Fibroblast of mammary gland (primary cell): ENCODE measurements around the gene VTI1A.

Source experiments
- DNase-seq: peaks from one replicate; pipeline ENCODE4 v3.0.0-alpha.2; 2010; ENCODE audit warnings: low read depth
- H3K4me3 ChIP-seq: 2 replicates; pipeline ENCODE4 v1.5.1; 2011; ENCODE audit warnings: low read depth, mild to moderate bottlenecking, low read length, moderate library complexity; ENCODE audit not compliant: control insufficient read depth
- TF ChIP-seq, protein P1 (sequence below): conservative IDR thresholded peaks from 2 replicates; pipeline ENCODE4 v1.5.1; 2011; ENCODE audit warnings: low read depth, low read length, inconsistent platforms; ENCODE audit not compliant: control insufficient read depth, insufficient read depth

VTI1A gene

DNA sequence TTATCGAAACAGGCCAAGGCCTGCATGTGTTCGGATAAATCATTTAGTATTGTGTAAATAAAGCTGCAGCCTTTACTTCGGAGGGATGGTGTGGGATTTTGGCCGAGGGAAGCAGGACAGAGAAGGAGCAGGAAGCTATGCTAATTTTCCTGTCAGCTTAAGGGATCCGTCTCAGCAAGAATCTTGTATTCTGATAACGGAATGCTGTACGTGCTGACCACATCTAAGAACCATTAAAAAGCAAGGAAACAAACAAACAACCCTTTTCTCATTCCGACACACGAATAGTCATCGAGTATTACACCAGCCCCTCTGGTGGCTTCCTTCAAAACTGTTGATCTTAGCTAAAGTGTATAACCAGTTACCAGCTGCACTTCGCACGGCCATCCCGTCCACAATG is 369.9 kb downstream of the VTI1A start:
- no peak for DNase-seq
- TF ChIP-seq, protein P1, sequence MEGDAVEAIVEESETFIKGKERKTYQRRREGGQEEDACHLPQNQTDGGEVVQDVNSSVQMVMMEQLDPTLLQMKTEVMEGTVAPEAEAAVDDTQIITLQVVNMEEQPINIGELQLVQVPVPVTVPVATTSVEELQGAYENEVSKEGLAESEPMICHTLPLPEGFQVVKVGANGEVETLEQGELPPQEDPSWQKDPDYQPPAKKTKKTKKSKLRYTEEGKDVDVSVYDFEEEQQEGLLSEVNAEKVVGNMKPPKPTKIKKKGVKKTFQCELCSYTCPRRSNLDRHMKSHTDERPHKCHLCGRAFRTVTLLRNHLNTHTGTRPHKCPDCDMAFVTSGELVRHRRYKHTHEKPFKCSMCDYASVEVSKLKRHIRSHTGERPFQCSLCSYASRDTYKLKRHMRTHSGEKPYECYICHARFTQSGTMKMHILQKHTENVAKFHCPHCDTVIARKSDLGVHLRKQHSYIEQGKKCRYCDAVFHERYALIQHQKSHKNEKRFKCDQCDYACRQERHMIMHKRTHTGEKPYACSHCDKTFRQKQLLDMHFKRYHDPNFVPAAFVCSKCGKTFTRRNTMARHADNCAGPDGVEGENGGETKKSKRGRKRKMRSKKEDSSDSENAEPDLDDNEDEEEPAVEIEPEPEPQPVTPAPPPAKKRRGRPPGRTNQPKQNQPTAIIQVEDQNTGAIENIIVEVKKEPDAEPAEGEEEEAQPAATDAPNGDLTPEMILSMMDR: no peak
- no peak overlapping the region for H3K4me3 ChIP-seq

DNA sequence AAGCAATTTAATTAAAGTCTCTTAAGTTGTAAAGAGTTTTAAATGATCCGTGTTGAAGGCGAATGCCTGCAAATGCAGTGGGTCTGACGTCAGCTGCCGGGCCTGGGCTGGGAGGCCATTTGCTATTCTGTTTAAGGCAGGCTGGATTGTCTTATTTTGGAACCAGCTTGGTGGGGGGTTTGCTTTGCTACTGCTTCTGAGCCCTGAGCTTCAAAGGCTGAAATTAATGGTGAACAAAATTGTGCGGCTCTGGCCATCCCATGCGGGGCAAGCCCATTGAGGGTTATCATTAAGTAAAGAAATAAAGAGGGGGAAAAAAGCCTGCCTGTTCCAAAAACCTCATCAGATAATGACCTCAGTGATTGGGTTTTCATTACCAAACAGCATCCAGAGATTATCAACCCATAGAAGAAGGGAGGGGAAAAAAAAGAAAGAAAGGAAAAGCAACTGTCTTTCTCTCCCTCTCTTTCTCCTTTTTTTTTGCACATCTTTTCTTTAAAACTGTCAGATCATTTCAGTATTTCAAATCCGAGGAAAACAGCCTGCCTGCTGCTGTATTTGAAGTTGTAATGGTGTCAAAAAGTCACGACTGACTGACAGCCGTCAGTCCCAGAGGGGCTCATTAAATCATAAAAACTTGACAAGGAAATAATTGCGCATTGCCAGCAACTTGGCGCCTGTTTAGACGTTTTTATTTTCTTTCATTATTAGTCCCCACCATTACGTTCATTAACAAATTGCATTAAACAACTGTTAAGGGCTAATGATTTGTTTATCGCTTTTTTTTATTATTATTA is 371.2 kb downstream of the VTI1A start:
- no peak overlapping the region for H3K4me3 ChIP-seq
- TF ChIP-seq, protein P1: no peak
- DNase-seq: no peak

DNA sequence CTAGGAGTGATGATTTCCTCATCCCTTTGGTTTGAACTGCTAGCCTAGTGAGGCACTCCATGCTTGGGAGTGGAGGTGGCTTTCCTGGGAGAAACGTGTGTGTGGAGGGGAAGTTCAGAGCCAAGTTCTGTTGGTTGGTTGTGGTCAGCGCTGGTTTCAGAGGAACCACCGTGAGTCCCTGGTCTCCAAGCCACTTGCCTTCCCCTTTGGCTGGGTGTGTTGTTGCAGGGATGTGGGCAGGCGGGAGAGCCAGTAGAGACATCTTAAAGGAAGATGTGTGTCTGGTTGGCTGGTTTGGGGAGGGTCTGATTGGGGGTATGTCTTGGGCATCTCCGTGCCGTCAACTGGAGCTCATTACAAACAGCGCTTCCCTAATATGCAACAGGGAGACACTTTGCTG is 372.2 kb downstream of the VTI1A start:
- TF ChIP-seq, protein P1: no peak
- no peak for DNase-seq
- no peak overlapping the region for H3K4me3 ChIP-seq

DNA sequence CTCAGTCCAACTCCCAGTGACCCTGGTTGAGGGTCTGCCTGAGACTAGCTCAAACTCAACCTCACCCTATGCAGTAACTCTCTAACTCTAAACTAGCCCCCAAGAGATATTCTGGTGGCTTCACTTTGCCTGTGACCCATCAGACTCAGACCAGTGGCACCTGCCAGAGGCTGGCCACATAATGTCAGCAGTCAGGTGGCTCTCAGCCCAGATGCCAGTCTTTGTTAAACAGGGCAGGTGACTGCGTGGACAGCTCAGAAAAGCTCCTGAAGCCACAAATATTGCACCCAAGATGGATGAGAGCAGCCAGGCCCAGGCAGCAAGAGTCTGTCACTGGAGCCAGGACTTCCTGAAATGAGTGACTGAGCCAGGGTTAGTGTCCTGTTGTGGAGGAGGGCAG is 373.3 kb downstream of the VTI1A start:
- no peak for DNase-seq
- TF ChIP-seq, protein P1: no peak
- no peak overlapping the region for H3K4me3 ChIP-seq

DNA sequence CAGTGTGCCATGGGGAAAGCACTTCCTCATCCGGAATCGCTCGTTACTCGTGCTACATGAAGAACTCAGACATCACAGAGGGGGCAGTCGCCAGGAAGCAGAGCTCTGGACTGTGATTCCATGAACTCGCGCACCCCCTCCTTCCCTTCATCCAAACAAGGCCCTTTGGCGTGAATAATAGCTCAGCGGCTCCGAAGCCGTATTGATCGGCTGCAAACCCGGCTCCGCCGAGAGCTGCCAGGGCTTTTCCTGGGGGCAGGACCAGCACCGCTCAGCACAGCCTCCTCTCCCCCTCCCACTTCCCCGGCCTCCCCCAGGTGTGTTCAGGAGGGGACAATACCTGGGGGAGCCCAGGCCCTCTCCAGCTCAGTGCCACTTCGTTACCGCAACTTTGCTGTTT is 374.0 kb downstream of the VTI1A start:
- H3K4me3 ChIP-seq: no peak overlapping the region
- TF ChIP-seq, protein P1: no peak
- no peak for DNase-seq

DNA sequence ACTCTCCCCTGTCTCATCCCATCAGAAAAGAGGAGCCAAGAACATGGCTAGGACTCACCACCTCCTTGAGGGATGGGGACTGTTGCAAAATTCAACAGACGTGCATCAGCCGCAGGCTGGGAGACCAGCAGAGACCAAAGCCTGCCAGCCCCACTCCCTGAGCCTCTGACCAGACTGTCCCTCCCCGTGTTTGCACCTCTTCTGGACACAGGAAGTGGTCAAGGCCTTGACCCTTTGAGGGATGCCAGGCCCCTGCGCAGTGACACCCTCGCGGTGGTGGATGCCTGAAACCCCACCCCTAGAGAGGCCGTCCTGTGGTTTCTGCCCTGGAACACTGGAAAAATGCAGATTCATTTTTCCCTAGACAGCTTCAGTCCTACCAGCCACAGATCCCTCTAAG is 374.6 kb downstream of the VTI1A start:
- DNase-seq: no peak

More for the DNA sequence above, 374.6 kb downstream of the VTI1A start:
- TF ChIP-seq, protein P1: no peak
- H3K4me3 ChIP-seq: no peak overlapping the region
